Esophagus muscularis mucosa (tissue), 4 donors: ENCODE results near the gene GPR17. TPM values are rescaled to one million over a fixed set of nuclear protein-coding genes. Genes with fewer than 3 reads are reported as not detected.

Experiments used
- DNase-seq: peaks from one replicate; pipeline ENCODE4 v3.0.0-alpha.2; 2017; ENCODE audit errors: extremely low spot score
- H3K27ac ChIP-seq, 4 donors: fragments of 200-600 bp; sonication (generic); replicated peaks in 1 of 4; 1 replicate in 3 of 4; 2 replicates in 1 of 4; pipeline ENCODE4 v1.5.1; 2016 to 2019; ENCODE audit warnings: mild to moderate bottlenecking in 1 of 4
- H3K27me3 ChIP-seq, 4 donors: fragments of 200-600 bp; sonication (generic); one replicate each; pipeline versions ENCODE4 v1.5.1 to v1.6.0; 2016 to 2019
- H3K36me3 ChIP-seq, 4 donors: fragments of 200-600 bp; sonication (generic); one replicate each; pipeline ENCODE4 v1.5.1; 2016 to 2019
- H3K4me1 ChIP-seq, 4 donors: fragments of 200-600 bp; sonication (generic); one replicate each; pipeline ENCODE4 v1.5.1; 2016 to 2019
- H3K4me3 ChIP-seq, 4 donors: fragments of 200-600 bp; sonication (generic); 1 replicate in 2 of 4; 2 replicates in 2 of 4; pipeline ENCODE4 v1.5.1; 2016 to 2019; ENCODE audit warnings: mild to moderate bottlenecking in 4 of 4, moderate library complexity in 1 of 4
- H3K9me3 ChIP-seq, 4 donors: fragments of 200-600 bp; sonication (generic); 1 replicate in 3 of 4; 2 replicates in 1 of 4; pipeline ENCODE4 v1.5.1; 2016 to 2019
- CTCF ChIP-seq, 3 experiments: fragments of 200-600 bp in 2 of 3; fragments of 450-650 bp in 1 of 3; sonication (generic) in 2 of 3; IDR thresholded peaks; one replicate each; pipeline ENCODE4 v1.5.1; 2017 to 2019; ENCODE audit warnings: antibody characterized with exemption in 3 of 3, mild to moderate bottlenecking in 2 of 3, moderate library complexity in 1 of 3
- EP300 ChIP-seq: sonication (generic); formaldehyde crosslinking; IDR thresholded peaks from one replicate; pipeline ENCODE4 v1.6.1; 2017; ENCODE audit warnings: antibody characterized with exemption
- POLR2A ChIP-seq: fragments of 450-650 bp; IDR thresholded peaks from one replicate; pipeline ENCODE4 v1.6.1; 2017; ENCODE audit warnings: antibody characterized with exemption, moderate library complexity, mild to moderate bottlenecking, low read depth
- POLR2AphosphoS5 ChIP-seq, 2 donors: sonication (generic); formaldehyde crosslinking; IDR thresholded peaks; one replicate each; pipeline ENCODE4 v1.6.1; 2017; ENCODE audit warnings: antibody characterized with exemption in 2 of 2
- WGBS: methylation state at CpG from one replicate; pipeline ENCODE4 v1.1.5; 2018; 5-methylcytosine and 5-hydroxymethylcytosine counted together
- intact Hi-C: fragments of 100-400 bp; cut with DNase I; formaldehyde crosslinking; loops from one replicate; pipeline ENCODE4 v1.15.1; 2023
- total RNA-seq, 4 donors: library from RNA; depleted of rRNA; stranded (reverse); fragments of >200 nt; gene quantifications; one replicate each; pipeline versions ENCODE4 v1.1.0 to v1.2.1, GENCODE V29; 2016

The GPR17 gene
- total RNA-seq, 4 donors from 2014 or later = 0.40 TPM; not detected in 3

GRCh38 chr2:127625572-127625951 lies 20.4 kb upstream of the GPR17 start:
- H3K9me3 ChIP-seq = no peaks in the 10 kb centered on the region
- 70% methylated on average over 2 of the region's 2 CpGs for WGBS
- H3K27ac ChIP-seq = no peak overlapping the region
- DNase-seq = no peak
- no peak overlapping the region for H3K4me3 ChIP-seq
- peaks cover 2 to 10% (median 7%) of the 10 kb centered on the region in 4 donors for H3K4me1 ChIP-seq
- peaks cover 0 to 63% (median 28%) of the 10 kb centered on the region in 4 donors for H3K27me3 ChIP-seq
- H3K36me3 ChIP-seq = no peaks in the 10 kb centered on the region
- TF ChIP-seq POLR2AphosphoS5 (IDR thresholded peaks at IDR 0.05) (no peak), POLR2A (no peak), CTCF (IDR thresholded peaks at IDR 0.05) (no peak), EP300 (no peak)
- intact Hi-C loops = no loop called here

- H3K36me3 ChIP-seq = no peaks in the 10 kb centered on the region
- H3K27ac ChIP-seq = no peak overlapping the region
- 35% methylated on average over 7 of the region's 12 CpGs for WGBS
- no peak overlapping the region for H3K4me3 ChIP-seq
- intact Hi-C loops = no loop called here
- DNase-seq = no peak
- H3K4me1 ChIP-seq = peaks cover 8 to 16% (median 13%) of the 10 kb centered on the region in 4 donors
- no peak for TF ChIP-seq EP300
- TF ChIP-seq POLR2AphosphoS5 (IDR thresholded peaks at IDR 0.05) = no peak
- peaks cover 0 to 63% (median 28%) of the 10 kb centered on the region in 4 donors for H3K27me3 ChIP-seq
- no peaks in the 10 kb centered on the region for H3K9me3 ChIP-seq
Observed at GRCh38 chr2:127626175-127626574, 19.8 kb upstream of the GPR17 start.

- H3K9me3 ChIP-seq = no peaks in the 10 kb centered on the region
- WGBS = 79% methylated on average over 18 of the region's 28 CpGs
- H3K27ac ChIP-seq = no peak overlapping the region
- TF ChIP-seq POLR2A (no peak), POLR2AphosphoS5 (IDR thresholded peaks at IDR 0.05) (no peak), EP300 (no peak), CTCF (IDR thresholded peaks at IDR 0.05) (no peak)
- H3K36me3 ChIP-seq = no peaks in the 10 kb centered on the region
- H3K4me1 ChIP-seq = peaks cover 18 to 25% (median 23%) of the 10 kb centered on the region in 4 donors
- H3K4me3 ChIP-seq = no peak overlapping the region
- H3K27me3 ChIP-seq = peaks cover 0 to 56% (median 26%) of the 10 kb centered on the region in 4 donors
- intact Hi-C loops = no loop called here
- no peak for DNase-seq
Observed at GRCh38 chr2:127626917-127627739, 18.8 kb upstream of the GPR17 start.

- Histone ChIP-seq H3K4me1 (peaks cover 26 to 33% (median 31%) of the 10 kb centered on the region in 4 donors), H3K27me3 (peaks cover 0 to 48% (median 20%) of the 10 kb centered on the region in 4 donors), H3K9me3 (no peaks in the 10 kb centered on the region), H3K36me3 (no peaks in the 10 kb centered on the region), H3K4me3 (no peak overlapping the region), H3K27ac (no peak overlapping the region)
- TF ChIP-seq POLR2AphosphoS5 (IDR thresholded peaks at IDR 0.05) (no peak), EP300 (no peak), CTCF (IDR thresholded peaks at IDR 0.05) (no peak), POLR2A (no peak)
- intact Hi-C loops = no loop called here
- DNase-seq = no peak
- 83% methylated on average over 8 of the region's 18 CpGs for WGBS
Observed at GRCh38 chr2:127627740-127628571, 18.0 kb upstream of the GPR17 start.
